ENCODE measurements around the gene SLN. TPM values are rescaled to one million over a fixed set of nuclear protein-coding genes. Genes with fewer than 3 reads are reported as not detected.

The SLN gene
- total RNA-seq, 1 donor from 2014 or later = 64.0 TPM

- intact Hi-C loops (cut with micrococcal nuclease) = no loop called here
- TF ChIP-seq CTCF (IDR thresholded peaks at IDR 0.05; ENCODE audit: borderline replicate concordance) = no peak
- Histone ChIP-seq H3K27me3 (ENCODE audit: low read depth) (no peaks in the 10 kb centered on the region), H3K4me3 (no peak overlapping the region), H3K36me3 (no peaks in the 10 kb centered on the region), H3K9me3 (replicated peaks) (no peaks in the 10 kb centered on the region), H3K4me1 (peaks cover 3% of the 10 kb centered on the region), H3K27ac (replicated peaks) (peak overlapping the region; percentile 28)
- no peak for DNase-seq
These were observed 40.7 kb upstream of the SLN start for GRCh38 chr11:107752508-107752907.

- DNase-seq = no peak
- Histone ChIP-seq H3K9me3 (replicated peaks) (no peaks in the 10 kb centered on the region), H3K27ac (replicated peaks) (no peak overlapping the region), H3K36me3 (no peaks in the 10 kb centered on the region), H3K27me3 (ENCODE audit: low read depth) (no peaks in the 10 kb centered on the region), H3K4me1 (peaks cover 5% of the 10 kb centered on the region), H3K4me3 (no peak overlapping the region)
- intact Hi-C loops (cut with micrococcal nuclease) = no loop called here
- no peak for TF ChIP-seq CTCF (IDR thresholded peaks at IDR 0.05; ENCODE audit: borderline replicate concordance)
These were observed 39.2 kb upstream of the SLN start for GRCh38 chr11:107751082-107751481.

GRCh38 chr11:107750313-107750712 is 38.5 kb upstream of the SLN start:
- no peak for DNase-seq
- Histone ChIP-seq H3K27me3 (ENCODE audit: low read depth) (no peaks in the 10 kb centered on the region), H3K9me3 (replicated peaks) (no peaks in the 10 kb centered on the region), H3K27ac (replicated peaks) (no peak overlapping the region), H3K36me3 (no peaks in the 10 kb centered on the region), H3K4me1 (peaks cover 5% of the 10 kb centered on the region), H3K4me3 (no peak overlapping the region)
- no peak for TF ChIP-seq CTCF (IDR thresholded peaks at IDR 0.05; ENCODE audit: borderline replicate concordance)
- intact Hi-C loops (cut with micrococcal nuclease) = no loop called here

- peaks cover 9% of the 10 kb centered on the region for H3K27me3 ChIP-seq (ENCODE audit: low read depth)
- TF ChIP-seq CTCF (IDR thresholded peaks at IDR 0.05; ENCODE audit: borderline replicate concordance) = no peak
- DNase-seq = no peak
- H3K36me3 ChIP-seq = no peaks in the 10 kb centered on the region
- intact Hi-C loops (cut with micrococcal nuclease) = no loop called here
- no peaks in the 10 kb centered on the region for H3K9me3 ChIP-seq (replicated peaks)
- peaks cover 5% of the 10 kb centered on the region for H3K4me1 ChIP-seq
- no peak overlapping the region for H3K4me3 ChIP-seq
- peak overlapping the region; percentile 1 for H3K27ac ChIP-seq (replicated peaks)
These were observed 35.8 kb upstream of the SLN start for GRCh38 chr11:107747622-107748021.

GRCh38 chr11:107744736-107745135 is 32.9 kb upstream of the SLN start:
- Histone ChIP-seq H3K36me3 (no peaks in the 10 kb centered on the region), H3K27me3 (ENCODE audit: low read depth) (peaks cover 14% of the 10 kb centered on the region), H3K4me3 (no peak overlapping the region), H3K4me1 (peaks cover 5% of the 10 kb centered on the region), H3K27ac (replicated peaks) (no peak overlapping the region), H3K9me3 (replicated peaks) (peaks cover 7% of the 10 kb centered on the region)
- intact Hi-C loops (cut with micrococcal nuclease) = no loop called here
- no peak for DNase-seq
- TF ChIP-seq CTCF (IDR thresholded peaks at IDR 0.05; ENCODE audit: borderline replicate concordance) = no peak

GRCh38 chr11:107743191-107743590 is 31.3 kb upstream of the SLN start:
- Histone ChIP-seq H3K36me3 (no peaks in the 10 kb centered on the region), H3K4me1 (peaks cover 5% of the 10 kb centered on the region), H3K27ac (replicated peaks) (no peak overlapping the region), H3K9me3 (replicated peaks) (peaks cover 14% of the 10 kb centered on the region), H3K27me3 (ENCODE audit: low read depth) (peaks cover 14% of the 10 kb centered on the region), H3K4me3 (no peak overlapping the region)
- intact Hi-C loops (cut with micrococcal nuclease) = no loop called here
- no peak for DNase-seq
- TF ChIP-seq CTCF (IDR thresholded peaks at IDR 0.05; ENCODE audit: borderline replicate concordance) = no peak

Measured in left ventricle myocardium inferior (tissue), 1 donor.